ENCODE measurements around the gene GATA3. TPM values are rescaled to one million over a fixed set of nuclear protein-coding genes. Genes with fewer than 3 reads are reported as not detected.

GATA3 gene
- total RNA-seq, 2 donors from 2014 or later, result 10.4 to 19.9 TPM

DNA sequence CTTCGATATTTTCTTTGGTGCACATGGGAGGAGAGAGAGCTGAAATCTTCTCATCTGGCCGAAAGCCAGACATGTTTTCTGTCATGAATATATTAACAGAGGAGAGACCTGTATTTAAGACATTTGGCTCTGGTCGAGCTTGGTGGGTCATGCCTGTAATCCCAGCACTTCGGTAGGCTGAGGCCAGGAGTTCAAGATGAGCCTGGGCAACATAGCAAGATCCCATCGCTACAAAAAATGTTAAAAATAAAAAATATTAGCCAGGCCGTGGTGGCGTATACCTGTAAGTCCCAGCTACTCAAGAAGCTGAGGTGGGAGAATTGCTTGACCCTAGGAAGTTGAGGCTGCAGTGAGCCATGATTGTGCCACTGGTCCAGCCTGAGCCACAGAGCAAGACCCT lies 21.9 kb upstream of the GATA3 start:
- WGBS, result 94% methylated on average over 7 of the region's 7 CpGs
- intact Hi-C loops (cut with DNase I), result no loop called here
- no peaks in the 10 kb centered on the region for H3K4me1 ChIP-seq (replicated peaks)
- no peaks in the 10 kb centered on the region for H3K36me3 ChIP-seq
- TF ChIP-seq, protein P1, sequence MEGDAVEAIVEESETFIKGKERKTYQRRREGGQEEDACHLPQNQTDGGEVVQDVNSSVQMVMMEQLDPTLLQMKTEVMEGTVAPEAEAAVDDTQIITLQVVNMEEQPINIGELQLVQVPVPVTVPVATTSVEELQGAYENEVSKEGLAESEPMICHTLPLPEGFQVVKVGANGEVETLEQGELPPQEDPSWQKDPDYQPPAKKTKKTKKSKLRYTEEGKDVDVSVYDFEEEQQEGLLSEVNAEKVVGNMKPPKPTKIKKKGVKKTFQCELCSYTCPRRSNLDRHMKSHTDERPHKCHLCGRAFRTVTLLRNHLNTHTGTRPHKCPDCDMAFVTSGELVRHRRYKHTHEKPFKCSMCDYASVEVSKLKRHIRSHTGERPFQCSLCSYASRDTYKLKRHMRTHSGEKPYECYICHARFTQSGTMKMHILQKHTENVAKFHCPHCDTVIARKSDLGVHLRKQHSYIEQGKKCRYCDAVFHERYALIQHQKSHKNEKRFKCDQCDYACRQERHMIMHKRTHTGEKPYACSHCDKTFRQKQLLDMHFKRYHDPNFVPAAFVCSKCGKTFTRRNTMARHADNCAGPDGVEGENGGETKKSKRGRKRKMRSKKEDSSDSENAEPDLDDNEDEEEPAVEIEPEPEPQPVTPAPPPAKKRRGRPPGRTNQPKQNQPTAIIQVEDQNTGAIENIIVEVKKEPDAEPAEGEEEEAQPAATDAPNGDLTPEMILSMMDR (IDR thresholded peaks at IDR 0.05), result no peak
- TF ChIP-seq POLR2AphosphoS5 (IDR thresholded peaks at IDR 0.05), result no peak
- TF ChIP-seq POLR2A (IDR thresholded peaks at IDR 0.05), result no peak
- H3K9me3 ChIP-seq, result no peaks in the 10 kb centered on the region
- no peak for DNase-seq (ENCODE audit: low spot score)
- H3K27me3 ChIP-seq (replicated peaks; ENCODE audit: insufficient read depth), result peaks cover 27% of the 10 kb centered on the region
- no peak overlapping the region for H3K4me3 ChIP-seq
- H3K27ac ChIP-seq, result no peak overlapping the region

DNA sequence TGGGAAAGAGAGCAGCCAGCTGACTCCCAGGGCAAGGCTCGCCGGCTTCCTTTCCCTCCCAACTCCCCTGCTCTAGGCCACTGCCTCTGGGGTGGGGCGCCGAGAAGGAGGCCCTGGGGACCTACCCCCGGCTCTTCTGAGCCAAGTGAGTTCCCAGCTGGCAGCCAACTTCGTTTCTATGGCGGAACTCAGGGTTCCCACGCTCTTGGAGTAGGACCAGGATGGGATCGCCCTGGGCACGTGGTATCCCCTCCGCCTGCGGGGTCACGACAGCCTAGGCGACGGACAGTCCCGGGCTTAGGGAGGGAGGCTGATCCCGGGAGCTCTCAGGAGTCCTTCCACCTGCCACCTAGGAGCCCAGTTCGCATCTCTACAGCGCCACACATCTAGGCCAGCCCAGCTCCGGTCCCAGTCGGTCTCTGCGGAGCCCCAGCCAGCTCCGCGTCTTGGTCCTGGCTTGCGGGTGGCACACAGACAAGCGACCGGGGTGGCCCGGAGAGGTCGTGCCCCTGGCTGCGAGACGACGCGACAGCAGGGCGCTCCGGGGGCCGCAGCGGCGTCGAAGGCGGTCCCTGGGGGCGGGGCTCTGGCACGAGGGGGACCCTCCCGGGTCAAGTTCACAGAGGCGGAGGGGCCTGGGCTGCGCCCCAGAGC lies 20.5 kb upstream of the GATA3 start:
- H3K4me3 ChIP-seq, result no peak overlapping the region
- intact Hi-C loops (cut with DNase I), result no loop called here
- H3K27me3 ChIP-seq (replicated peaks; ENCODE audit: insufficient read depth), result peaks cover 30% of the 10 kb centered on the region
- no peak overlapping the region for H3K27ac ChIP-seq
- 32% methylated on average over 38 of the region's 45 CpGs for WGBS
- no peaks in the 10 kb centered on the region for H3K9me3 ChIP-seq
- no peaks in the 10 kb centered on the region for H3K36me3 ChIP-seq
- no peak for DNase-seq (ENCODE audit: low spot score)
- TF ChIP-seq POLR2A (IDR thresholded peaks at IDR 0.05) (no peak), POLR2AphosphoS5 (IDR thresholded peaks at IDR 0.05) (no peak)
- TF ChIP-seq, protein P1 (IDR thresholded peaks at IDR 0.05), result no peak
- no peaks in the 10 kb centered on the region for H3K4me1 ChIP-seq (replicated peaks)

DNA sequence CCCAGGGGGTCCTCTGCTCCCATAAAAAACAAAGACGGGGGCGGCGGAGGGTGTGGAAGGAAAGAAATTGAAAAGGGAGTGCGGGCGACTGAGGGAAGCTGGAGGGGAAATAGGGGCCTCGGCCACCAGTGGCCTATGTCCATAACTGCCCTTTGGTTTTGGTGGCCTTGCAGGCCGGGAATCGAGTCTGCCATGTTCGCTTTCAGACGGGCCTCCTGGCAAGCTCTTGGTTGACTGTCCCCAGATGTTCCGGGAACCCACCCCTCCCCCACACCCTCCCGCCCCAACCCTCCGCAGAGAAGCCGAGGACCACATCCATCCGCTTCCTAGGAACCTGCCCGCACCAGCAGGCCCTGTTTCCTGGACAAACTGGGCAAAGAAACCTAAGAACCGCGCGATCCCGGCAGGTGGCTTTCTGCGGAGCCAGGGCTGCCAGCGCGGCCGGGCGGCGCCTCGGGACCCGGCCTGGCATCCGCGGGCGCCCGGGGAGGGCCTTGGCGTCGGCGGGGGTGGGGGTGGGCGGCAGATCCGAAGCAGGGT lies 20.0 kb upstream of the GATA3 start:
- WGBS, result 6% methylated on average over 34 of the region's 37 CpGs
- TF ChIP-seq, protein P1 (IDR thresholded peaks at IDR 0.05), result no peak
- TF ChIP-seq POLR2AphosphoS5 (IDR thresholded peaks at IDR 0.05), result no peak
- no peak for TF ChIP-seq POLR2A (IDR thresholded peaks at IDR 0.05)
- intact Hi-C loops (cut with DNase I), result no loop called here
- H3K36me3 ChIP-seq, result no peaks in the 10 kb centered on the region
- no peak overlapping the region for H3K27ac ChIP-seq
- no peak for DNase-seq (ENCODE audit: low spot score)
- no peaks in the 10 kb centered on the region for H3K9me3 ChIP-seq
- H3K4me1 ChIP-seq (replicated peaks), result no peaks in the 10 kb centered on the region
- H3K4me3 ChIP-seq, result no peak overlapping the region
- H3K27me3 ChIP-seq (replicated peaks; ENCODE audit: insufficient read depth), result peaks cover 30% of the 10 kb centered on the region

DNA sequence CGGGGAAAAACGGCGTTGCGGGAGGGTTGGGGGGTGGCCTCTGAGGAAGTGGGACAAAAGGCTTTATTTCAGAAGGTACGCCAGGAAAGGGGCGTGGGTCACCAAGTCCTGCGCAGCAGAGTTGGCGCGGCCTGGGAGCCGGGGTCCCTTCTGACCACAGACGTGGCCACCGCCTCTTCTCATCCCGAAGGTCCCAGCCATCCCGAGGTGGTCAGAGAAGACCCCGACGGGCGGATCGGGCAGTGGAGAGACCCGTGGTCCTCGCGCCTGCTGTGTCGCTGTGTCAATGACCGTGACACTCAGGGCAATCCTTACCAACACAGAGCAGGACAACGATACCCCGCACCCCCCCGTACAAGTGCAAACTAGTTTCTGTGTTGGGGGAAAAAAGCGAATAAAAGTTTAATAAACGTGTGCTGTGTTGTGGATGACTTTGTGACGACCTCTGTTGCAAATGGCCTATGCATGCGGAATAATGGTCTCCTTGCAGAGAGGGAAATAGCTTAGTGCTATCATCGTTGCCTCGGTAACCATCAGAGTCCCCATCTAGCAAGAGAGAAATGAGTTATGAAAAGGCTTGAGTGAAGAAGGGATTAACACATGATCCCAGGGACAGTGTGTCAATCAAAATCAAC lies 19.4 kb upstream of the GATA3 start:
- Histone ChIP-seq H3K9me3 (no peaks in the 10 kb centered on the region), H3K27ac (no peak overlapping the region), H3K36me3 (no peaks in the 10 kb centered on the region), H3K27me3 (replicated peaks; ENCODE audit: insufficient read depth) (peaks cover 30% of the 10 kb centered on the region), H3K4me3 (no peak overlapping the region), H3K4me1 (replicated peaks) (no peaks in the 10 kb centered on the region)
- DNase-seq (ENCODE audit: low spot score), result no peak
- WGBS, result 19% methylated on average over 29 of the region's 32 CpGs
- intact Hi-C loops (cut with DNase I), result no loop called here
- TF ChIP-seq, protein P1 (IDR thresholded peaks at IDR 0.05), result no peak

Data from prostate gland (tissue), 2 donors.